Stimulated activated CD4-positive, alpha-beta T cell treated with anti-CD3 and anti-CD28 coated beads, Interleukin-12 subunit alpha, Interleukin-12 subunit beta, amount 100 ng/mL, for 48 hours (primary cell): Measurements from ENCODE around the gene SPAAR.
A peak's percentile ranks its signal among the peaks of the same experiment; 100 is the strongest.
"Not testable (repeated sequence)": the region's sequence is repeated elsewhere in the genome, so short reads cannot be mapped to it uniquely, and the experiment has no call there.

Experiments used
- DNase-seq, 3 donors: peaks; one replicate each; pipeline ENCODE4 v3.0.0-alpha.2; 2020; ENCODE audit warnings: low read depth in 2 of 3, low spot score in 1 of 3

SPAAR gene, protein sequence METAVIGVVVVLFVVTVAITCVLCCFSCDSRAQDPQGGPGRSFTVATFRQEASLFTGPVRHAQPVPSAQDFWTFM

DNA sequence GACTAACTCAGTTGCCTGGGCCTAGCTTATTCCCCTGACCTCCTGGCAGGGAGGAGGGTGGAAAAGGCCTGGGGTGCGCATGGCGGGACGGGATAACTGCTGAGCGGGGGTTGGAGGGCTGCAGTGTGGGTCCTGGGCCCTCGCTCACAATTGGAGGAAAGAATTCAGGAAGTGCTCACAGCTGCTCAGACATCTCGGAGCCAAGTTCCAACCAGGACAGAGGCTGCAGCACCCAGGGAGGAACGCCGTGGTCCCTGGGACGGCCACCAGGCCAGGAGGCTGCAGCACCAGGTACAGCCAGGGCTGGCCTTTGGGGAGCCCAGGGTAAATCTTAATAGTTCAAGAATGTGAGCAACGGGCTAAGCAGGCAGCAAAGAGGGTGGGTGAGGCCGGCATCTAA, at the start of gene SPAAR:
SPAAR (plus strand) TSS at position 217 of the 400 bp plus-strand sequence. CDS start 974 bp downstream, outside the sequence.
- no peak for DNase-seq

DNA sequence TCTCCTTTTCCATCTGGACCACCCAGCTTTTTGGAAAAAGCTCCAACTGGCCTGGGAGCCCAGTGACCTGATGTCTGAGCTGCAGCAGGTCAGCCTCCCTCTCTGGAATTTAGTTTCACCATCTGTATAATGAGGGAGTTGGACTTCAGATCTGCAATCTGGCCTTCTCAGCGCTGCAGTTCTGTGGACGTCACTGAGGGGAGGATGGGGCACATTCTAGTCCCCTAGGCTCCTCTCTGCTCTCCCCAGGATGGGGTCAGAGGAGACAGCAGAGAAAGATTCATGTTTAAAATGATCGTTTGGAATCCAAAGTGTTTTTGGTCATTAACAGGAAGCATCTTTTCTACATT, 49.3 kb upstream of the SPAAR start:
- DNase-seq = no peak

DNA sequence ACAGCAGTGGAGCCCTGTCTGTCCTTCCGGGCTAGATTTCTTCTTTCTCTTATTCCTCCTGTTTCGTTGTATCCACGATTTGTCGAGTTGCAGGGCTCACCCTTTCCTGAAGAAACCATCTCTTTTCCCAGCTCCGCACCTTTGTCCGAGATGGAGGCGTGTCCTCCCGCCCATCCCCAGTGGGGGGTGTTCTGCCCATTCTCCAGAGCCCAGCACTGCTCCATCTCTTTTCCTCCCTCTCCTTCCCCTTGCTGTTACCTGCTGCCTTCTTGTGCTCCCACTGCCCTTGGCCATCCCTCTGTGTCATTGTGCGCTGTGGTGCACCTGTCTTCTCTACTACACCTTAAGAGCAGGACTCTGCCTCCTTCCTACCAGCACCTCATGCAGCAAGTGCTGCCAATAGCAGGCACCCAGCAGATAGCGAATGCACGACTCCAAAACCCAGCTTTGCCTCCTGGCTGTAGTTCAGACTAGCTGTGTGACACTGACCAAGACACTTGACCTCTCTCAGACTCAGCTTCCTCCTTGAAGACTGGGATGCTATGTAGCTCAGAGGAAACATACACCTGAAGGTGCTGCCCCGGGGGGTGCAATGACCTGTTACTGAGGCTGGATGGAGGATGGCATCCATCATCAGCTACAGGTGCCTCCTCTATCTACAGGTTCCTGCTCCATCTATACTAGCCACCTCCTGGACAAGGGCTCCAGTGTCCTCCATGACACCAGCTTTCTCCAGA, 48.0 kb upstream of the SPAAR start:
- no peak for DNase-seq

DNA sequence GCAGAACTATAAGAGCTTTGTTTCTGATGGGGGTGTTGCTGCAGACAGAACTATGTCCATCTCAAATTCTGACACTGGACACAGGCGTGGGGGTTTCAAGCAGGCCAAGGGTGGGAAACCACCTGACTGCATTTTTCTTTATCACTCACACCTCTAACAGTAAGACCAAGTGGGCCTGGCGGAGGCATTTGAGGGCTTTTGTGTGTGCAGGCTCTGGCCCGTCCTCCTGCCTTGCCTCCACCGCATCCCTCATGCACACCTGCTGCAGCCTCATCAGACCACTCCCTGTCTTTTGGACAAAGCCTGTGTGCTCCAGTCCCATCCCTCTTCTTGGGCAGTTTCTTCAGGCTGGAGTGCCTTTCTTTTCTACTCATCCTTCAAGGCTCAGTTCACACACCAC, 47.0 kb upstream of the SPAAR start:
- no peak for DNase-seq

DNA sequence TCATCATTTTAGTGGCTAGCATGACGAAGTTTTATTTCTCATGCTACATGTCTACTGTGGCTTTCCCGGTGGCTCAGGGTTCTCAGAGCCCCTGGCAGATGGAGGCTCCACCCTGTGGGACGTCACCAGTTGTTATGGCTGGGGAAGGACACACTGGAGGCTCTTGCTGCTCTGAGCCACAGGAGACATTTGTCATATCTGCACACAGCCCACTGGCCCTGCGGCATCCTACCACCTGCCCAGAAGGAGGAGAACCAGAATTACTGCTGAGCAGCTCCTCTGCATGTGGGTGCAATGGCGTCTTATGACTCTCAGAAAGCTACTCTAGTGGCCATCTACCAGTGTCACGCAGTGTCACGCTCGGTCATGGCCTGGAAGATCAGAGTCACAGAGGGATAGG, 45.7 kb upstream of the SPAAR start:
- DNase-seq = no peak

DNA sequence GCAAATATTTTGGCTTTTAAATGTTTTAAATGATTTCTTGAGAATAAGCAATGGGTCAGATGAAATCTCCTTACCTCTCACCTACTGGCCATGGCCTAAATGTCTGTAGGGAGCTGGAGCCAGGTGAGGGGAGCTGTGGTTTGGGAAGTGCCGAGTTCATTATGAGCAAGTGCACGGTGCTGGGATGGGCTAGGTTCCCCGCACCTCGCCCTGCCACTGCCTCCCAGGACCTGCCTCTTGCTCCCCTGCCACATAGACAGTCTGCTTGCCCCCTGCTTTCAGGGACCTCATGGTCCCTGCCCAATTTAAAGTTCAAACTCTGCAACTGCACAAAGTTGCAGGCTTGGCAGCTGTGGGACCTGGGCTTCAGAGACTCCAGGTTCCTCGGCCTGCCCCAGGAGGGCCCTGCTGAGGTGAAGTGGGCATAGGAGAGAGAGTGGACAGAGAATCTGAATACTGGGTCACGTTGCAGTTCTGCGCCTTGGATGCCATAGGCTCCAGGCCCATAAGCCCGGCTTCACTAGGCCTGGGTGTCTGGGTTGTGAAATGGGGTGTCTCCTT, 44.5 kb upstream of the SPAAR start:
- DNase-seq = no peak

DNA sequence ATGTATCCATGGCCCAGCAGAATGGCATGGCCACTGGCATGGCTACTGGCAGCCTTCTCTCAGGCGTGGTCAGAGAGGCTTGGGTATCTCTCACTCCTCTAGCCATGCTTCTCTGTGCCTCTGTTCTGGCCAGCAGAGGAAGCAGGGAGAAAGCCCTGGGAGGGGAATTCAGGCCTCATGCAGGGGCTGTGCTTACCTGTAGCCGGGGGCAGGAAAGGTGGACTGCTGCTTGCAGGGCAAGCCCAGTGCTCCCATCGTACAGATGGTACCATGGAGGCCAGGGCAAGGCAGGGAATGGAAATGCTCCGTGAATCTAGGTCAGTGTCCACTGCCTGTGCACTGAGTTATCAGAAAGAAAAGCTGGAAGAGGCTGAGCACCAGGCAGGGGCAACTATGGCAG, 41.8 kb upstream of the SPAAR start:
- DNase-seq = no peak

DNA sequence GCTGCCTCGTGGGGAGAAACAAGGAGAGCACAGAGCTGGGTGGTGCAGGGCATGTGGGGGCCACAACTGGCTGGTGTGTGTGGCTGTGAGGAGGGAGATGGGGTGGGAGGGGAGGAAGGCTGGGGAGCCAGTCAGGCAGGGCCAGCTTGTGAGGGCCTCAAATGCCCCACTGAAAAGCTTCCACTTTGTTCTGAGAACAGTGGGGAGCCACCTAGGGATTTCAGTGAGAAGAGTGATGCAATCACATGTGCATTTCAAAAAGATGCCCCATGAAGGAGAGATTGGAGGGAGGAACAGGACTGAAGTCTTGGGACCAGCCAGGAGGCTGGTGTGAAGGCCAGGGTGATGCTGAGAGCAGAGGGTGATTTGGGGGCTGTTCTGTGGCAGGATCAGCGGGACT, 40.4 kb upstream of the SPAAR start:
- no peak for DNase-seq

DNA sequence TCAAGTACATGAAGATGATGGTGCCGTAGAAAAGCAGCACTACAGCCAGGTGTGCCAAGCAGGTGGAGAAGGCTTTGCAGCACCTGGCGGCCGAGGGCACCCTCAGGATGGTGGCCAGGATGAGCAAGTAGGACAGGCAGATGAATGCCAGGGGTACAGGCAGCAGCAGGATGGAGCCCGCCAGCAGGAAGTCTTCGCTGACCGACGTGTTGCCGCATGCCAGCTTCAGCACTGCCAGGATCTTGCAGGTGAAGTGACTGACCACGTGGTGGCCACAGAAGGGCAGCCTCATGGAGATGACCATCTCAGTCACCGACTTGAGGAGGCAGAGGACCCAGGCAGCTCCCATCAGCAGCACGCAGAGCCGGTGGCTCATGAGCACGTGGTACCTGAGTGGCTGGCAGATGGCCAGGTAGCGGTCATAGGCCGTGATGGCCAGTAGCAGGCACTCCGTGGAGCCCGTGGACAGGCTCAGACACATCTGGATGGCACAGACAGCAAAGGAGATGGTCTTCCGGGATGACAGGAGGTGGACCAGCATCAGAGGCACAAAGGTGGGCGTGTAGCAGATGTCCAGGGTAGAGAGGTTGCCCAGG, 39.6 kb upstream of the SPAAR start:
- no peak for DNase-seq

DNA sequence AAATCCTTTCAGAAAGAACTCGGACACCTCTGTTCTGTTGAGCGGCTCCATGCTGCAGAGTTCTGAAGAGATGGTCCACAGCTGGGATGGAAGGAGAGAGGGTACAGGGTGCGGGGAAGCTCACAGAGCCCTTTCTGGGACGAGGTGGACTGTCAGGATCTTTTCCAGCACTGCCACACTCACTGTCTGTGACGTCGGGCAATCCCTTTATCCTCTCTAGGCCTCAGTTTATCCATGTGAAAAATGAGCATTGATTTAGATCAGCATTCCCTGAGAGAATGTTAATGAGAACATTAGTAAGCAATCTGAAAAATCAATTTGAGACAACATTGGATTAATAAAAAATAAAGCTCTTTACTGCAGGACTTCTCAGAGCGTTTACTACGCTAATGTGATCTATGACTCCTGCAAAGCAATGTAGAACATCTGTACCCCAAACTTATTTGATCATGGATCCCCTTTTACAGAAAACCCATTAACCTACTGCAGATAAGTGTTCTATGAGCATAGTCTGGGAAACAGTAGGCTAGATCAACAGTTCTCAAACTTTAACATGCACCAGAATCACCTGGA, 38.9 kb upstream of the SPAAR start, which contains the start of gene OR13J1:
OR13J1 (minus strand) TSS at position 51 of the 573 bp plus-strand sequence; CDS start at position 51, 0 bp downstream.
- no peak for DNase-seq

DNA sequence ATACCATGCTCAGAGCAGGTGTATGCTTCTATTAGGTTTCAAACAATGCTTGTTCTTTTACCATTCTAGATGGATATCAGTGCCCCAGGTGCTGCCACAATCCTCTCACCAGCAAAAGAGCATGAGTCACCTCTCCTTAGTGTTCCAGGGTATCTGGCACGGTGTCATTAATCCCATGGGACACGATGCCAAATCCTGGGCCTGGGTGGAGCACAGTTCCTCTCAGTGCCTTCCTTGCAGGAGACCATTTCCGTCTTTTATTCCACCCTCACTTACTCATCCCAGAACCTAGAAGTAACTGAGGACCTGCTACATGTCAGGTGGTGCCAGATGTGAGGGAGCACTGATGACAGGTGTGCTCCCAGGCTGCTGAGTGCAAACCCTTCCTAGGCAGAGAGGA, 37.7 kb upstream of the SPAAR start:
- DNase-seq = no peak

DNA sequence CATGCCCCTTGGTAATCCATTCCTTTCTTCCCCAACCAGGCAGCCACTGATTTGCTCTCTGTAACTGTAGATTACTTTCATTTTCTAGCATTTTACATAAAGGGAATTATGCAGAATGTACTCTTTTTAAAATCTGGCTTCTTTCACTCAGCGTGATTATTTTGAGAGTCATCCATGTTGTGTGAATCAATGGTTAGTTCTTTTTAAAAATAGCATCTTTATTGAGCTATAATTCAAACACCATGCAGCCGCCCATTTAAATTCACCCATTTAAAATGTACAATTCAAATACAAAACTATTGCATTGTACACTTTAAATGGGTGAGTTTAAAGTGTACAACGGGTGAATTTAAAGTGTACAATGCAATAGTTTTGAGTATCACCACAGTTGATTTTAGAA, 36.8 kb upstream of the SPAAR start:
- no peak for DNase-seq

DNA sequence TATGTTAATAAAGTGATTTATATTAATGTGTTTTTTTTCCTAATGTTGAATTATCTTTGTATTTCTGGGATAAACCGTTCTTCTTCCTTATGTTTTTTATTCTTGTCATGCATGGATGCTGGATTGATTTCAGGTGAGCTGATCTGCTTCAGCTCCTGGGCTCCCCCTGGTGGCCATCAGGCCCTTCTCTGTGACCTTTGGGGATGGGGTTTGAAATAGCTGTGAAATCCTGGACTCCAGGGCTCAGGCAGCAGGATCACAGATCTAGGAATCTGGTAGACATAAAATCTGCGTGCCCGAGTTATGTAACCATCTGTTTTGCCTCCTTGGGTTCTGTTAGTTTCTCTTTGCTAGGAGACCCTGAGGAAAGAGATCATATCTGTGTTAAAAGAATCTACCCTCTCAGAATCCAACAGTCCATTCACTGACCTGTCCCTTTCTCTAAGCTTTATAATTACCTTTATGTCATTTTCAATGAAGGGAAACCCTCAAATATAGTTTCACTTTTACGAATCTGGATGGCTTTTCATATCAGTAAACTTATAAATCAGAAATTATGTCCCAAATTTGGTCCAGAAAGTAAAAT, 26.9 kb upstream of the SPAAR start:
- peak; percentile 55 to 78 (median 75) for DNase-seq

DNA sequence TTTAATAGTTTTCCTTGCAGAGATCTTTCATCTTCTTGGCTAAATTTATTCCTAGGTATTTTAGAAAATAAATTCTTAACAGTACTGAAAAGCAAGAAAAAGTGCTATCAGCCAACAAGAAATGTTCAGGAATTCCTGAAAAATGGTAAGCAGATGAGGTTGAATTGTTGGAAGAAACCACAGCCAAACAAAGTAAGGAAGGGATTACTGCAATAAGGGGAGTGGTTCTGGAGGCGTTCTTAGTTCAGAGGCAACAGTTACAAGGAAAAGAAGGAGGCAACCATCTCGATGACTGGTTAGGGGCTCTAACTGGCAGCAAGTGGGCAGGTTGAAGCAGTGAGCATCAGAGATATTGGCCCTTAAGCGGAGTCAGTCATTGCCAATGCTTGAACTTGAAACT, 26.3 kb upstream of the SPAAR start:
- DNase-seq = no peak

DNA sequence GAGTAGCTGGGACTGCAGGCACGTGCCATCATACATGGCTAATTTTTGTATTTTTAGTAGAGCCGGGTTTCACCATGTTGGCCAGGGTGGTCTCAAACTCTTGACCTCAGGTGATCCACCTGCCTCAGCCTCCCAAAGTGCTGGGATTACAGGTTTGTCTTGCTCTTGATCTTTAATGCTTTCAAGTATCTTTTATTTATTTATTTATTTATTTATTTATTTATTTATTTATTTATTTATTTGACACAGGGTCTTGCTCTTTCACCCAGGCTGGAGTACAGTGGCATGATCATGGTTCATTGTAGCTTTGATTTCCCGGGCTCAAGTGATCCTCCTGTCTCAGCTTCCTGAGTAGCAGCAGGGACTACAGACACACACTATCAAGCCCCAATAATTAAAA, 24.4 kb upstream of the SPAAR start:
- DNase-seq = not testable (repeated sequence)

DNA sequence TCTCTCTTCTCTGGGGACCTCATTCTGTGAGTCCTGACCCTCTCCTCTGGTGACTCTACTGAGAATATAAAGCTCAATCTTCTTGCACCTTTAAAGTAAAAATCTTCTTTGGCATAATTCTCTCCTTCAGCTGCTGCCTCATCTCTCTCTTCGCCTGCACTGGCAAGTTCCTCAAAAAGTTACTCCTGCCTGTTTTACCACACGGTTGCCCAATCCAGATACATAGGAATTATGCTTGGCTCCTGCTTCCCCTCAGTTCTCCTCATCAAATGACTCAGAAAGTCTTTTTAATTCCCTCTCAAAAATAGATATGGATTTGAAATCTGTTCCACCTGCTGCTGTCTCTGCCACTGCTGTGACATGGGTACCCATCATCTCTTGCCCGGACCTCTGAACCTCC, 17.6 kb upstream of the SPAAR start:
- no peak for DNase-seq

DNA sequence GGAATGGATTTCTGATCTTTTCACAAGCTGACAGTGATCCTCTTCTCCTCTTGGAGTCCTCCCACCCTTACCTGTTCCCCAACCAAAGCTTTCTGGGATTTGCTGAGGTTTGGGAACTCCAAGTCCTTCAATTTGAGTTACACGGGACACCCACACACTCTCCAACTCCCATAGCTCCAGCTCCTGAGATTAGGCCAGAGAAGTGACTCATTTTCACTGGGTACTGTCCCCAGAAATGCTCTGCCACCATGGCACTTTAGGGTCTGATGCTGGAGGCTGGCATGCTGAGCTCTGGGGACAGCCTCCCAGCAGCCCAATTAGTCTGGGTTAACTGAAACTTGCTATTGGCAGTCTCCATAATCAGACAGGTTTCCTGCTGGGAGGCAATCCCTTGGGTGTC, 17.2 kb upstream of the SPAAR start:
- DNase-seq = no peak

DNA sequence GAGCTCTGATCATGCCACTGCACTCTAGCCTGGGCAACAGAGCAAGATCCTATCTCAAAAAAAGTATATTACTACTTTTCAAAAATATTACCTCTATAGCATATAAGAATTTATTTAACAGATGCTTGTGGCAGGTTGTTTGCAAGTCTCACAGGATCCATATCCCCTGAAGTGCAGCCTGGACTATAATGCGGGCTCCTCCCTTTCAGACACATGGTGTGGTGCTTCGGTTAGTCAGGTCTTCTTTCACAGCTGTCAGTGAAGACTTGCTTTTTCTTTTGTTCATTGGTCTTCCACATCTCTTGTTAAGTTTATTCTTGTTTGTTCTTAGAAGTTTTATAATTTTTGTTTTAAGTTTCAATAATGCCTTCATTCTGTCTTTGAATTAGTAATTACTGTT, 12.7 kb upstream of the SPAAR start:
- DNase-seq = no peak

DNA sequence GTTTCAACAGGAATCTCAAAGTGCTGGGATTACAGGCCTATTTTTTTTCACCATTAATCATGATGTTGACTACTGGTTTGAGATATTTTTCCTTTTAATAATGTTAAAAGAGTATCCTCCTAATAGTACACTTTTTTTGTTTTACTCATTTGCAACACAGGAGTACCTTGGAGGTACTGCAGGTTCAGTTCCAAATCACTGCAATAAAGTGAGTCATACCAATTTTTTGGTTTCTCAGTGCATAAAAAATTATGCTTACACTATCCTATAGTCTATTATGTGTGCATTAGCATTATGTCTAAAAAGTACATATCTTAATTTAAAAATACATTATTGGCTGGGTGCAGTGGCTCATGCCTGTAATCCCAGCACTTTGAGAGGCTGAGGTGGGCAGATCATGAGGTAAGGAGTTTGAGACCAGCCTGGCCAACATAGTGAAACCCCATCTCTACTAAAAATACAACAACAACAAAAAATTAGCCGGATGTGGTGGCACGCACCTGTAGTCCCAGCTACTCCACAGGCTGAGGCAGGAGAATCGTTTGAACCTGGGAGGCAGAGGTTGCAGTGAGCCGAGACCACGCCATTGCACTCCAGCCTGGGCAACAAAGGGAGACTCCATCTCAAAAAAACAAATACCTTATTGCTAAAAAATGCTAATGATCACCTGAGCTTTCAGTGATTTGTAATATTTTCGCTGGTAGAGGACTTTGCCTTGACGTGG, 11.8 kb upstream of the SPAAR start:
- not testable (repeated sequence) for DNase-seq

DNA sequence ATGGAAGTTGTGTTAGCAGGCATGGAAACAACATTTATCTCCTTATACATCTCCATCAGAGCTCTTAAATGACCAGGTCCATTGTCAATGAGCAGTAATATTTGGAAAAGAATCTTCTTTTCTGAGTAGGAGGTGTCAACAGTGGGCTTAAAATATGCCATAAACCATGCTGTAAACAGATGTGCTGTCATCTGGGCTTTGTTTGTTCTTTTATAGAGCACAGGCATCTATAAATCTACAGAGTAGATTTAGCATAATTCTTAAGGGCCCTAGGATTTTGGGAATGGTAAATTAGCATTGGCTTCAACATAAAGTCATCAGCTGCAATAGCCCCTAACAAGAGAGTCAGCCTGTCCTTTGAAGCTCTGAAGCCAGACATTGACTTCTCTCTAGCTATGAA, 11.0 kb upstream of the SPAAR start:
- DNase-seq = no peak

DNA sequence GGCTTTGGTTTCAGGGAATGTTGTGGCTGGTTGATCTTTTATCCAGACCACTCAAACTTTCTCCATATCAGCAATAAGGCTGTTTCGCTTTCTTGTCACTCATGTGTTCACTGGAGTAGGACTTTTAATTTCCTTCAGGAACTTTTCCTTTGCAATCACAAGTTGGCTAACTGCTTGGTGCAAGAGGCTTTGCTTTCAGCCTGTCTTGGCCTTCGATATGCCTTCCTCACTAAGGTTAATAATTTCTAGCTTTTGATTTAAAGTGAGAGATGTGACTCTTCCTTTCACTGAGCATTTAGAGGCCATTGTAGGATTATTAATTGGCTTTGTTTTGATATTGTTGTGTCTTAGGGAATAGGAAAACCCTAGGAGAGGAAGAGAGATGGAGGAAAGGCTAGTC, 10.3 kb upstream of the SPAAR start:
- no peak for DNase-seq
